ENCODE results near the gene FADD. TPM values are rescaled to one million over a fixed set of nuclear protein-coding genes. Genes with fewer than 3 reads are reported as not detected.

The FADD gene
- total and polyA plus RNA-seq, 3 donors from 2014 or later, result 16.8 to 20.6 (median 20.6) TPM

- intact Hi-C loops (cut with DNase I; ENCODE audit: low total_unique reads), result no loop called here
- DNase-seq, result no peak
- Histone ChIP-seq H3K4me1 (no peaks in the 10 kb centered on the region), H3K9me3 (no peaks in the 10 kb centered on the region), H3K27ac (no peak overlapping the region), H3K27me3 (no peaks in the 10 kb centered on the region), H3K36me3 (ENCODE audit: low read depth, missing control alignments) (no peaks in the 10 kb centered on the region), H3K4me3 (no peak overlapping the region)
- TF ChIP-seq CTCF (IDR thresholded peaks at IDR 0.05) (no peak), POLR2A (IDR thresholded peaks at IDR 0.05) (no peak)
- 87 to 91% methylated on average over 9 of the region's 9 CpGs for WGBS, 2 donors
Observed at GRCh38 chr11:70167120-70167519, 36.0 kb upstream of the FADD start.

- no peaks in the 10 kb centered on the region for H3K36me3 ChIP-seq (ENCODE audit: low read depth, missing control alignments)
- H3K4me3 ChIP-seq, result no peak overlapping the region
- no peak for TF ChIP-seq CTCF (IDR thresholded peaks at IDR 0.05)
- no peak for TF ChIP-seq POLR2A (IDR thresholded peaks at IDR 0.05)
- WGBS, 2 donors, result 90 to 98% methylated on average over 15 to 17 of the region's 17 CpGs
- H3K9me3 ChIP-seq, result no peaks in the 10 kb centered on the region
- DNase-seq, result no peak
- intact Hi-C loops (cut with DNase I; ENCODE audit: low total_unique reads), result no loop called here
- no peak overlapping the region for H3K27ac ChIP-seq
- H3K27me3 ChIP-seq, result no peaks in the 10 kb centered on the region
- H3K4me1 ChIP-seq, result no peaks in the 10 kb centered on the region
Observed at GRCh38 chr11:70167723-70168404, 35.2 kb upstream of the FADD start.

- no peak for DNase-seq
- TF ChIP-seq CTCF (IDR thresholded peaks at IDR 0.05), result no peak
- no peak for TF ChIP-seq POLR2A (IDR thresholded peaks at IDR 0.05)
- intact Hi-C loops (cut with DNase I; ENCODE audit: low total_unique reads), result no loop called here
- WGBS, 2 donors, result 93% methylated on average over 6 of the region's 6 CpGs
- no peaks in the 10 kb centered on the region for H3K9me3 ChIP-seq
- no peak overlapping the region for H3K27ac ChIP-seq
- H3K27me3 ChIP-seq, result no peaks in the 10 kb centered on the region
- H3K4me1 ChIP-seq, result no peaks in the 10 kb centered on the region
- H3K4me3 ChIP-seq, result no peak overlapping the region
- no peaks in the 10 kb centered on the region for H3K36me3 ChIP-seq (ENCODE audit: low read depth, missing control alignments)
Observed at GRCh38 chr11:70168405-70168754, 34.7 kb upstream of the FADD start.

GRCh38 chr11:70169127-70169526 lies 34.0 kb upstream of the FADD start:
- Histone ChIP-seq H3K27ac (no peak overlapping the region), H3K36me3 (ENCODE audit: low read depth, missing control alignments) (no peaks in the 10 kb centered on the region), H3K4me3 (no peak overlapping the region), H3K27me3 (no peaks in the 10 kb centered on the region), H3K9me3 (no peaks in the 10 kb centered on the region), H3K4me1 (no peaks in the 10 kb centered on the region)
- 74 to 79% methylated on average over 9 to 11 of the region's 11 CpGs for WGBS, 2 donors
- no peak for TF ChIP-seq CTCF (IDR thresholded peaks at IDR 0.05)
- no peak for TF ChIP-seq POLR2A (IDR thresholded peaks at IDR 0.05)
- DNase-seq, result no peak
- intact Hi-C loops (cut with DNase I; ENCODE audit: low total_unique reads), result no loop called here

GRCh38 chr11:70169632-70170031 lies 33.5 kb upstream of the FADD start:
- Histone ChIP-seq H3K27ac (no peak overlapping the region), H3K9me3 (no peaks in the 10 kb centered on the region), H3K4me1 (no peaks in the 10 kb centered on the region), H3K27me3 (no peaks in the 10 kb centered on the region), H3K4me3 (no peak overlapping the region), H3K36me3 (ENCODE audit: low read depth, missing control alignments) (no peaks in the 10 kb centered on the region)
- no peak for DNase-seq
- no peak for TF ChIP-seq POLR2A (IDR thresholded peaks at IDR 0.05)
- no peak for TF ChIP-seq CTCF (IDR thresholded peaks at IDR 0.05)
- intact Hi-C loops (cut with DNase I; ENCODE audit: low total_unique reads), result no loop called here
- WGBS, 2 donors, result 90 to 94% methylated on average over 8 of the region's 8 CpGs
